Endodermal cell (in vitro differentiated cells): ENCODE results near the gene TRPV3. TPM values are rescaled to one million over a fixed set of nuclear protein-coding genes. Genes with fewer than 3 reads are reported as not detected.

ENCODE experiments used
- DNase-seq: peaks from one replicate; pipeline ENCODE4 v3.0.0-alpha.2; 2017
- H3K27ac ChIP-seq: 2 replicates; pipeline ENCODE4 v1.5.1; 2013; ENCODE audit warnings: mild to moderate bottlenecking, low read depth, low read length, moderate library complexity
- H3K27me3 ChIP-seq: 2 replicates; pipeline ENCODE4 v1.6.1; 2013; ENCODE audit warnings: mild to moderate bottlenecking, low read length, moderate library complexity; ENCODE audit not compliant: insufficient read depth, control insufficient read depth, poor library complexity, severe bottlenecking
- H3K36me3 ChIP-seq: 2 replicates; pipeline ENCODE4 v1.7.0; 2013; ENCODE audit warnings: mild to moderate bottlenecking, low read length, moderate library complexity; ENCODE audit not compliant: control insufficient read depth, insufficient read depth
- H3K4me1 ChIP-seq: one replicate; pipeline ENCODE4 v1.7.0; 2013; ENCODE audit warnings: low read length; ENCODE audit not compliant: control insufficient read depth, insufficient read depth
- H3K4me3 ChIP-seq: 2 replicates; pipeline ENCODE4 v1.5.1; 2013; ENCODE audit warnings: mild to moderate bottlenecking, low read length, moderate library complexity
- H3K9ac ChIP-seq: 2 replicates; pipeline ENCODE4 v1.6.1; 2013; ENCODE audit warnings: mild to moderate bottlenecking, low read length, moderate library complexity; ENCODE audit not compliant: poor library complexity, severe bottlenecking; ENCODE audit errors: extremely low read depth
- H3K9me3 ChIP-seq: 2 replicates; pipeline ENCODE4 v1.6.1; 2013; ENCODE audit warnings: mild to moderate bottlenecking, low read length, moderate library complexity; ENCODE audit not compliant: control insufficient read depth
- H3K27ac Mint-ChIP-seq: 2 replicates; pipeline ENCODE4 v1.8.0; 2020; ENCODE audit warnings: mixed read lengths
- H3K27me3 Mint-ChIP-seq: 2 replicates; pipeline ENCODE4 v1.8.0; 2021; ENCODE audit warnings: mild to moderate bottlenecking, mixed read lengths; ENCODE audit not compliant: insufficient read depth
- H3K36me3 Mint-ChIP-seq: 2 replicates; pipeline ENCODE4 v1.8.0; 2020; ENCODE audit warnings: low read depth, mixed read lengths
- H3K4me1 Mint-ChIP-seq: 2 replicates; pipeline ENCODE4 v1.8.0; 2020; ENCODE audit warnings: mixed read lengths
- H3K4me3 Mint-ChIP-seq: 2 replicates; pipeline ENCODE4 v1.8.0; 2020; ENCODE audit warnings: mild to moderate bottlenecking, moderate library complexity, mixed read lengths
- H3K9me3 Mint-ChIP-seq: 2 replicates; pipeline ENCODE4 v1.8.0; 2020; ENCODE audit warnings: mild to moderate bottlenecking, mixed read lengths
- WGBS, 2 experiments: methylation state at CpG; one replicate each; pipeline versions ENCODE4 v1.1.5 to v1.1.7; 2013; ENCODE audit warnings: missing lambda C conversion rate in 2 of 2, mixed read lengths in 1 of 2; ENCODE audit not compliant: insufficient coverage in 1 of 2, insufficient read length in 1 of 2; 5-methylcytosine and 5-hydroxymethylcytosine counted together
- total RNA-seq, 2 donors: library from RNA; stranded (reverse); fragmentation: NEBNext Ultra II Directional in 1 of 2; extraction: Animal tissue kit (Norgen Biotek cat#: 25700) in 1 of 2; gene quantifications; 2 replicates in 1 of 2; 3 replicates in 1 of 2; pipeline ENCODE4 v1.2.1, GENCODE V29; 2021
- TF ChIP-seq, protein P1 (sequence below): fragments of 200-600 bp; sonication (generic); conservative IDR thresholded peaks from 2 replicates; pipeline ENCODE4 v1.5.0; 2021; ENCODE audit warnings: antibody characterized with exemption, mild to moderate bottlenecking

TRPV3 gene
- total RNA-seq, 2 donors from 2014 or later, result 6.2 to 11.3 TPM

- Histone ChIP-seq H3K9ac (no peak overlapping the region), H3K9me3 (no peaks in the 10 kb centered on the region), H3K27me3 (no peaks in the 10 kb centered on the region), H3K4me1 (no peaks in the 10 kb centered on the region), H3K27ac (no peak overlapping the region), H3K4me3 (no peak overlapping the region), H3K36me3 (no peaks in the 10 kb centered on the region)
- H3K4me3 Mint-ChIP-seq, result no peak overlapping the region
- 90 to 96% methylated on average over 7 to 8 of the region's 9 CpGs for WGBS, 2 experiments
- H3K27ac Mint-ChIP-seq, result peak overlapping the region; percentile 39
- peaks cover 3% of the 10 kb centered on the region for H3K36me3 Mint-ChIP-seq
- peaks cover 9% of the 10 kb centered on the region for H3K4me1 Mint-ChIP-seq
- TF ChIP-seq, protein P1, sequence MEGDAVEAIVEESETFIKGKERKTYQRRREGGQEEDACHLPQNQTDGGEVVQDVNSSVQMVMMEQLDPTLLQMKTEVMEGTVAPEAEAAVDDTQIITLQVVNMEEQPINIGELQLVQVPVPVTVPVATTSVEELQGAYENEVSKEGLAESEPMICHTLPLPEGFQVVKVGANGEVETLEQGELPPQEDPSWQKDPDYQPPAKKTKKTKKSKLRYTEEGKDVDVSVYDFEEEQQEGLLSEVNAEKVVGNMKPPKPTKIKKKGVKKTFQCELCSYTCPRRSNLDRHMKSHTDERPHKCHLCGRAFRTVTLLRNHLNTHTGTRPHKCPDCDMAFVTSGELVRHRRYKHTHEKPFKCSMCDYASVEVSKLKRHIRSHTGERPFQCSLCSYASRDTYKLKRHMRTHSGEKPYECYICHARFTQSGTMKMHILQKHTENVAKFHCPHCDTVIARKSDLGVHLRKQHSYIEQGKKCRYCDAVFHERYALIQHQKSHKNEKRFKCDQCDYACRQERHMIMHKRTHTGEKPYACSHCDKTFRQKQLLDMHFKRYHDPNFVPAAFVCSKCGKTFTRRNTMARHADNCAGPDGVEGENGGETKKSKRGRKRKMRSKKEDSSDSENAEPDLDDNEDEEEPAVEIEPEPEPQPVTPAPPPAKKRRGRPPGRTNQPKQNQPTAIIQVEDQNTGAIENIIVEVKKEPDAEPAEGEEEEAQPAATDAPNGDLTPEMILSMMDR, result no peak
- DNase-seq, result peak; percentile 38
- no peaks in the 10 kb centered on the region for H3K9me3 Mint-ChIP-seq
- H3K27me3 Mint-ChIP-seq, result no peaks in the 10 kb centered on the region
Observed at GRCh38 chr17:3559270-3559645, 1.6 kb upstream of the TRPV3 start.

DNA sequence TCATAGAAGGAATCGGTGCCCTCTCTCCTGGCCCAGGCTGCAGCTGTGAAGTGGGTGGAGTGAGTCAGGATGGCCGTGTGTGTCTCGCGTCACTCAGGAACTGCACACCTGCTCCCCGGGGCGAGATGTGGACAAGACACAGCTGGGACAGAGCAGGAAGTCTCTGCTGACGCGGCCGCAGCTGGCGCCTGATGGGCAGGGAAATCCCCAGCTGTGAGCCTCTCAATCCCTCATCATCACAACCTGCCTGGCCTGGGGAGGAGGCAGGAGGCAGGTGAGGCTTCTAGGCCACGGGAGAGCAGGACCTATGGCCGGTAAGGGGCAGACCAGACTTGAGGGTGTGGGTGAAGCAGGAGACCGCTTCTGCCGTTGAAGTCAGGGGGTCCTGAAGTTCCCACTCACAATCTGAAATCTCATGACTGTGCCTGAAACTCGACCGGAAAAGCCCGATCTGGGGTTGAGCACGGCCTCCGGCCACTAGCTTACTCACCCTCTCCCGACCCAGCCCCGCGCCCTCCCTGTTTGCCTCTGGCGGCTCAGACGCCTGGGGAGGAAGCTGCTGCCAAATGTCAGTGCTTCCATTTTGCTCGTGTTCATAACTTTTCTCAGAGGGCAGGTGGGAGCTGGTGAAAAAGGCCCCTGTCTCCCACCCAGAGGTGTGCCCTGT is 1.1 kb upstream of the TRPV3 start:
- peaks cover 9% of the 10 kb centered on the region for H3K4me1 Mint-ChIP-seq
- H3K27me3 Mint-ChIP-seq, result no peaks in the 10 kb centered on the region
- DNase-seq, result peak; percentile 63
- Histone ChIP-seq H3K27ac (no peak overlapping the region), H3K9me3 (no peaks in the 10 kb centered on the region), H3K27me3 (no peaks in the 10 kb centered on the region), H3K36me3 (no peaks in the 10 kb centered on the region), H3K4me3 (no peak overlapping the region), H3K4me1 (no peaks in the 10 kb centered on the region), H3K9ac (no peak overlapping the region)
- TF ChIP-seq, protein P1, result no peak
- H3K36me3 Mint-ChIP-seq, result peaks cover 3% of the 10 kb centered on the region
- H3K27ac Mint-ChIP-seq, result peak overlapping the region; percentile 39
- no peak overlapping the region for H3K4me3 Mint-ChIP-seq
- no peaks in the 10 kb centered on the region for H3K9me3 Mint-ChIP-seq
- 86 to 92% methylated on average over 10 to 25 of the region's 25 CpGs for WGBS, 2 experiments

GRCh38 chr17:3556916-3557767 is 470 bp downstream of the TRPV3 start:
- Histone ChIP-seq H3K4me1 (no peaks in the 10 kb centered on the region), H3K27me3 (no peaks in the 10 kb centered on the region), H3K9ac (no peak overlapping the region), H3K4me3 (no peak overlapping the region), H3K9me3 (no peaks in the 10 kb centered on the region), H3K36me3 (no peaks in the 10 kb centered on the region), H3K27ac (no peak overlapping the region)
- 88 to 90% methylated on average over 12 to 15 of the region's 15 CpGs for WGBS, 2 experiments
- DNase-seq, result peak; percentile 57
- TF ChIP-seq, protein P1, result no peak
- Mint-ChIP-seq H3K27ac (no peak overlapping the region), H3K27me3 (peaks cover 2% of the 10 kb centered on the region), H3K4me1 (peaks cover 8% of the 10 kb centered on the region), H3K36me3 (no peaks in the 10 kb centered on the region), H3K4me3 (no peak overlapping the region), H3K9me3 (no peaks in the 10 kb centered on the region)
